ENCODE measurements around the gene POP7.
"Not testable (repeated sequence)": the region's sequence is repeated elsewhere in the genome, so short reads cannot be mapped to it uniquely, and the experiment has no call there.

Gene POP7

DNA sequence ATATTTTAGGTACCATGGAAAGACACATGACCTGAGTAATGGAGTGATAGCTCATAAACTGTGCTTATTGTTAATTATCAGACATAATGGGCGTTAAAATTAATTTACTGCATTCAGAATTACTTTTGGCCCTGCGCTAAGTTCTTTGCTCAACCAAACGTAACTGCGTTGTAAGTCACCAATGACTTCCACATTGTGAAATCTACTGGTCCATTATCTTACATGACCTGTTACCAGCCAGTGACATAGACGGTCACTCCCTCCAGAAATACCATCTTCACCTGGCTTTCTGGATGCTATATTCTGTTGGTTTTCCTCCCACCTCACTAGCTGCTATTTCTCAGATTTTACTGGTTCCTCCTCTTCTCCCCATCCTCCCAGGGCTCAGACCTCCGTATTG lies 6.9 kb upstream of the POP7 start:
- H3K9me3 ChIP-seq (ENCODE audit: control insufficient read depth, insufficient read depth, low read length), result no peaks in the 10 kb centered on the region
- peaks cover 17% of the 10 kb centered on the region for H3K4me1 ChIP-seq (ENCODE audit: control insufficient read depth, low read length)
- H3K79me2 ChIP-seq (ENCODE audit: control insufficient read depth, low read length), result no peaks in the 10 kb centered on the region
- H3K9me2 ChIP-seq (replicated peaks; ENCODE audit: control insufficient read depth, low read length), result no peaks in the 10 kb centered on the region
- no peak overlapping the region for H3K27ac ChIP-seq (ENCODE audit: low read depth, low read length)
- H3K4me3 ChIP-seq (ENCODE audit: low read length), result no peak overlapping the region
- H3F3A ChIP-seq (ENCODE audit: control insufficient read depth, insufficient read depth), result peaks cover 17% of the 10 kb centered on the region
- H4K20me1 ChIP-seq (ENCODE audit: control insufficient read depth, insufficient read depth, low read depth, low read length), result no peaks in the 10 kb centered on the region
- H3K27me3 ChIP-seq (ENCODE audit: control insufficient read depth, low read length), result peaks cover 63% of the 10 kb centered on the region
- H3K36me3 ChIP-seq (ENCODE audit: control insufficient read depth, low read length), result no peaks in the 10 kb centered on the region
- TF ChIP-seq EZH2phosphoT487 (IDR thresholded peaks at IDR 0.05; ENCODE audit: borderline replicate concordance, low read length) (no peak), CTCF (IDR thresholded peaks at IDR 0.05; ENCODE audit: low read depth, low read length, poor library complexity, severe bottlenecking) (no peak)
- H3K4me2 ChIP-seq (ENCODE audit: low read length), result no peak overlapping the region

GRCh38 chr7:100701089-100701488 lies 4.8 kb upstream of the POP7 start:
- H3K4me1 ChIP-seq (ENCODE audit: control insufficient read depth, low read length); H3K36me3 ChIP-seq (ENCODE audit: control insufficient read depth, low read length); H3K27ac ChIP-seq (ENCODE audit: low read depth, low read length); H3K9me3 ChIP-seq (ENCODE audit: control insufficient read depth, insufficient read depth, low read length); H3K4me3 ChIP-seq (ENCODE audit: low read length); H3K79me2 ChIP-seq (ENCODE audit: control insufficient read depth, low read length); H3K9me2 ChIP-seq (replicated peaks; ENCODE audit: control insufficient read depth, low read length); H3K4me2 ChIP-seq (ENCODE audit: low read length); H3F3A ChIP-seq (ENCODE audit: control insufficient read depth, insufficient read depth); H4K20me1 ChIP-seq (ENCODE audit: control insufficient read depth, insufficient read depth, low read depth, low read length): not testable (repeated sequence)
- peaks cover 49% of the 10 kb centered on the region for H3K27me3 ChIP-seq (ENCODE audit: control insufficient read depth, low read length)

- Histone ChIP-seq H3F3A (ENCODE audit: control insufficient read depth, insufficient read depth) (no peaks in the 10 kb centered on the region), H3K27ac (ENCODE audit: low read depth, low read length) (peak overlapping the region; percentile 69), H4K20me1 (ENCODE audit: control insufficient read depth, insufficient read depth, low read depth, low read length) (peaks cover 7% of the 10 kb centered on the region), H3K4me1 (ENCODE audit: control insufficient read depth, low read length) (peaks cover 18% of the 10 kb centered on the region), H3K79me2 (ENCODE audit: control insufficient read depth, low read length) (peaks cover 26% of the 10 kb centered on the region), H3K4me2 (ENCODE audit: low read length) (peak overlapping the region; percentile 88), H3K36me3 (ENCODE audit: control insufficient read depth, low read length) (peaks cover 29% of the 10 kb centered on the region), H3K9me2 (replicated peaks; ENCODE audit: control insufficient read depth, low read length) (no peaks in the 10 kb centered on the region), H3K27me3 (ENCODE audit: control insufficient read depth, low read length) (peaks cover 20% of the 10 kb centered on the region), H3K9me3 (ENCODE audit: control insufficient read depth, insufficient read depth, low read length) (no peaks in the 10 kb centered on the region), H3K4me3 (ENCODE audit: low read length) (peak overlapping the region; percentile 90)
- TF ChIP-seq EZH2phosphoT487 (IDR thresholded peaks at IDR 0.05; ENCODE audit: borderline replicate concordance, low read length) (no peak), CTCF (IDR thresholded peaks at IDR 0.05; ENCODE audit: low read depth, low read length, poor library complexity, severe bottlenecking) (peak; percentile 100)
Measured at GRCh38 chr7:100705320-100705752, 585 bp upstream of the POP7 start.

- Histone ChIP-seq H3F3A (ENCODE audit: control insufficient read depth, insufficient read depth) (no peaks in the 10 kb centered on the region), H3K9me3 (ENCODE audit: control insufficient read depth, insufficient read depth, low read length) (no peaks in the 10 kb centered on the region), H4K20me1 (ENCODE audit: control insufficient read depth, insufficient read depth, low read depth, low read length) (peaks cover 7% of the 10 kb centered on the region), H3K4me3 (ENCODE audit: low read length) (peak overlapping the region; percentile 90), H3K9me2 (replicated peaks; ENCODE audit: control insufficient read depth, low read length) (no peaks in the 10 kb centered on the region), H3K27ac (ENCODE audit: low read depth, low read length) (peak overlapping the region; percentile 69; the same call in 1 of the 2 replicates), H3K4me2 (ENCODE audit: low read length) (peak overlapping the region; percentile 88), H3K79me2 (ENCODE audit: control insufficient read depth, low read length) (peaks cover 26% of the 10 kb centered on the region), H3K36me3 (ENCODE audit: control insufficient read depth, low read length) (peaks cover 29% of the 10 kb centered on the region), H3K27me3 (ENCODE audit: control insufficient read depth, low read length) (peaks cover 11% of the 10 kb centered on the region; the same call in 1 of the 2 replicates), H3K4me1 (ENCODE audit: control insufficient read depth, low read length) (peaks cover 18% of the 10 kb centered on the region)
- TF ChIP-seq CTCF (IDR thresholded peaks at IDR 0.05; ENCODE audit: low read depth, low read length, poor library complexity, severe bottlenecking) (no peak), EZH2phosphoT487 (IDR thresholded peaks at IDR 0.05; ENCODE audit: borderline replicate concordance, low read length) (no peak)
Measured at GRCh38 chr7:100706672-100707311, 871 bp downstream of the POP7 start.

Data from DOHH2 (cell line).